Panc1 (cell line): Measurements from ENCODE around the gene ZNG1F. TPM values are rescaled to one million over a fixed set of nuclear protein-coding genes. Genes with fewer than 3 reads are reported as not detected.
"Not testable (repeated sequence)": the region's sequence is repeated elsewhere in the genome, so short reads cannot be mapped to it uniquely, and the experiment has no call there.

ENCODE experiments used
- ATAC-seq: fragments of 200-7000 bp; cut with Tn5 transposase; 2 replicates; pipeline ENCODE4 v1.9.1; 2020; ENCODE audit warnings: mild to moderate bottlenecking, moderate library complexity
- BruUV-seq: library from RNA; stranded (reverse); fragments of 400-500 nt; replicated peaks from 2 replicates; lab custom pipeline; 2021; lab: Mats Ljungman, UMichigan
- CTCF ChIA-PET: fragments of 300-600 bp; sonication (Branson Sonifier 250); formaldehyde crosslinking; loops from one replicate; lab custom pipeline; 2022; ENCODE audit warnings: antibody characterized with exemption; lab: Charles Lee
- POLR2A ChIA-PET: fragments of 300-600 bp; sonication (Branson Sonifier 250); formaldehyde crosslinking; loops from one replicate; lab custom pipeline; 2022; ENCODE audit warnings: antibody characterized with exemption; lab: Charles Lee
- DNase-seq: peaks from one replicate; pipeline ENCODE4 v3.0.0-alpha.2; 2010; ENCODE audit warnings: low read depth, low spot score
- H3K27ac ChIP-seq: 2 replicates; pipeline ENCODE4 v1.5.1; 2011; ENCODE audit warnings: mild to moderate bottlenecking, low read length, inconsistent platforms
- H3K27me3 ChIP-seq: fragments of 200-500 bp; sonication (Bioruptor generic); 2 replicates; pipeline ENCODE4 v1.6.0; 2014; ENCODE audit warnings: low read length, inconsistent platforms; ENCODE audit not compliant: control insufficient read depth, insufficient read depth
- H3K36me3 ChIP-seq: fragments of 200-500 bp; sonication (Bioruptor generic); 2 replicates; pipeline ENCODE4 v1.5.1; 2014; ENCODE audit warnings: inconsistent platforms, mild to moderate bottlenecking, low read length, moderate library complexity; ENCODE audit not compliant: control insufficient read depth, insufficient read depth
- H3K4me1 ChIP-seq: 2 replicates; pipeline ENCODE4 v1.5.1; 2011; ENCODE audit warnings: inconsistent platforms, mild to moderate bottlenecking, low read length, moderate library complexity; ENCODE audit not compliant: control insufficient read depth, insufficient read depth
- H3K4me3 ChIP-seq, 2 experiments: 2 replicates each; pipeline ENCODE4 v1.5.1; 2011 to 2012; ENCODE audit warnings: low read depth in 2 of 2, low read length in 2 of 2, mild to moderate bottlenecking in 2 of 2, inconsistent platforms in 1 of 2, moderate library complexity in 1 of 2
- H3K9me3 ChIP-seq: fragments of 200-500 bp; sonication (Bioruptor generic); 2 replicates; pipeline ENCODE4 v1.5.1; 2014; ENCODE audit warnings: low read depth, mild to moderate bottlenecking, inconsistent platforms, low read length, moderate library complexity; ENCODE audit not compliant: control insufficient read depth, insufficient read depth
- POLR2AphosphoS5 ChIP-seq: IDR thresholded peaks from 2 replicates; pipeline ENCODE4 v1.6.1; 2012; ENCODE audit warnings: mild to moderate bottlenecking, low read depth, low read length, moderate library complexity
- SIN3A ChIP-seq: IDR thresholded peaks from 2 replicates; pipeline ENCODE4 v1.6.1; 2012; ENCODE audit warnings: low read depth, mild to moderate bottlenecking, low read length, moderate library complexity, borderline replicate concordance; ENCODE audit not compliant: insufficient read depth
- TCF7L2 ChIP-seq: IDR thresholded peaks from 2 replicates; pipeline ENCODE4 v1.6.1; 2011; ENCODE audit warnings: mild to moderate bottlenecking, low read depth, low read length, inconsistent platforms
- in situ Hi-C: cut with HindIII; loops from 2 replicates; pipeline ENCODE4 v1.10.0; 2016; ENCODE audit warnings: low sequenced_read_pairs, low pct_unique_long_range_greater_than_20kb
- intact Hi-C: fragments of 100-400 bp; cut with micrococcal nuclease; formaldehyde crosslinking; loops from one replicate; pipeline ENCODE4 v1.10.0; 2022; ENCODE audit not compliant: unreplicated experiment
- total RNA-seq: library from RNA; stranded (reverse); gene quantifications from one replicate; pipeline ENCODE4 v1.2.1, GENCODE V29; 2021; ENCODE audit not compliant: unreplicated experiment
- TF ChIP-seq, protein P1 (sequence below), 2 experiments: IDR thresholded peaks; 2 replicates each; pipeline ENCODE4 v1.6.1; 2011 to 2012; ENCODE audit warnings: low read depth in 2 of 2, control low read depth in 1 of 2, low read length in 1 of 2, mild to moderate bottlenecking in 1 of 2, moderate library complexity in 1 of 2; ENCODE audit not compliant: insufficient read depth in 1 of 2
- TF ChIP-seq, protein P2 (sequence below): fragments of 450-650 bp; IDR thresholded peaks from 2 replicates; pipeline ENCODE4 v1.5.1; 2017; ENCODE audit warnings: mild to moderate bottlenecking

Gene ZNG1F
- total RNA-seq, 1 experiment from 2014 or later: 5.1 TPM

DNA sequence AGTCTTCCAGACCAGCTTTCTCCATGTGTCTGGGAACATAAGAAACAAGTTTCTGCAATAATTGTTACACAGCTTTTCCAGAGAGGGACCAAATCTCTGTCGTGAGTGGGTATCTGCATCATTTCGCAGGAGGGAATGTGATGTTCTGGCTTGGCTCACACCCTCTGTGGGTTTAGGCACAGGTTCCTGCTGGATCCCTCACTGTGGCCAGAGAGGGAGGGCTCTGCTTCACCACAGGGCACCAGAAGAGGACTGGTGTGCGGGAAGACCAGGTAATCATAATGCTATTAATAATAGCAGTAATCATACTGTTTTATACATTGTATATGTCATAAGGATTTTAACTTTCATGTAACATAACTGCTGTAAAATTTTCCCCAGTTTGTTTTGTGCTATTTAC is 41.3 kb upstream of the ZNG1F start:
- CTCF ChIA-PET, in situ Hi-C loops, BruUV-seq, H3K27ac ChIP-seq, H3K4me3 ChIP-seq, H3K4me1 ChIP-seq, DNase-seq, H3K27me3 ChIP-seq, H3K9me3 ChIP-seq, POLR2A ChIA-PET, intact Hi-C loops, H3K36me3 ChIP-seq: not testable (repeated sequence)
- peak; percentile 69 for ATAC-seq

DNA sequence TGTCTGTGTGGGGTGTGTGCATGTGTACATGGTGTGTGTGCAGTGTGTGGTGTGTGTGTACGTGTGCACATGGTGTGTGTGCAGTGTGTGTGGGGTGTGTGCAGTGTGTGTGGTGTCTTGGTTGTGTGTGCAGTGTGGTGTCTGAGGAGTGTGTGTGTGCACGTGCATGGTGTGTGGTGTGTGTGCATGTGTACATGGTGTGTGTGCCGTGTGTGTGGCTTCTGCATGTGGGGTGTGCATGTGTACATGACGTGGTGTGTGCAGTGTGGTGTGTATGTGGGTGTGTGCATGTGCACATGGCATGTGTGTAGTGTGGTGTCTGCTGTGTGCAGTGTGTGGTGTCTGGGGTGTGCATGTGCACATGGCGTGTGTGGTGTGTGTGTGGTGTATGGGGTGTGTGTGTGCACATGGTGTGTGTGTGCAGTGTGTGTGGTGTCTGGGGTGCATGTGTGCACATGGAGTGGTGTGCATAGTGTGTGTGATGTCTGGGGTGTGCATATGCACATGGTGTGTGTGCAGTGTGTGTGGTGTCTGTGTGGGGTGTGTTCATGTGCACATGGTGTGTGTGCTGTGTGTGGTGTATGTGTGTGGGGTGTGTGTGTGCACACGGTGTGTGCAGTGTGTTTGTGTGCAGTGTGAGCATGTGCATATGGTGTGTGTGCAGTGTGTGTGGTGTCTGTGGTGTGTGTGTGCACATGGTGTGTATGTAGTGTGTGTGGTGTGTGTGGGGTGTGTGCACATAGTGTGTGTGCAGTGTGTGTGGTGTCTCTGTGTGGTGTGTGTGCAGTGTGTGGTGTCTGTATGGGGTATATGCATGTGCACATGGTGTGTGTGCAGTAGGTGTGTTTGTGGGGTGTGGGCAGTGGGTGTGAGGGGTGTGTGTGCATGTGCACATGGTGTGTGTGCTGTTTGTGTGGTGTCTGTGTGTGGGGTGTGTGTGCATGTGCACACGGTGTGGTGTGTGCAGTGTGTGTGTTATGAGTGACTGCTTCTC is 40.6 kb upstream of the ZNG1F start:
- DNase-seq (no peak), ATAC-seq (peak; percentile 60)
- TF ChIP-seq, protein P1, sequence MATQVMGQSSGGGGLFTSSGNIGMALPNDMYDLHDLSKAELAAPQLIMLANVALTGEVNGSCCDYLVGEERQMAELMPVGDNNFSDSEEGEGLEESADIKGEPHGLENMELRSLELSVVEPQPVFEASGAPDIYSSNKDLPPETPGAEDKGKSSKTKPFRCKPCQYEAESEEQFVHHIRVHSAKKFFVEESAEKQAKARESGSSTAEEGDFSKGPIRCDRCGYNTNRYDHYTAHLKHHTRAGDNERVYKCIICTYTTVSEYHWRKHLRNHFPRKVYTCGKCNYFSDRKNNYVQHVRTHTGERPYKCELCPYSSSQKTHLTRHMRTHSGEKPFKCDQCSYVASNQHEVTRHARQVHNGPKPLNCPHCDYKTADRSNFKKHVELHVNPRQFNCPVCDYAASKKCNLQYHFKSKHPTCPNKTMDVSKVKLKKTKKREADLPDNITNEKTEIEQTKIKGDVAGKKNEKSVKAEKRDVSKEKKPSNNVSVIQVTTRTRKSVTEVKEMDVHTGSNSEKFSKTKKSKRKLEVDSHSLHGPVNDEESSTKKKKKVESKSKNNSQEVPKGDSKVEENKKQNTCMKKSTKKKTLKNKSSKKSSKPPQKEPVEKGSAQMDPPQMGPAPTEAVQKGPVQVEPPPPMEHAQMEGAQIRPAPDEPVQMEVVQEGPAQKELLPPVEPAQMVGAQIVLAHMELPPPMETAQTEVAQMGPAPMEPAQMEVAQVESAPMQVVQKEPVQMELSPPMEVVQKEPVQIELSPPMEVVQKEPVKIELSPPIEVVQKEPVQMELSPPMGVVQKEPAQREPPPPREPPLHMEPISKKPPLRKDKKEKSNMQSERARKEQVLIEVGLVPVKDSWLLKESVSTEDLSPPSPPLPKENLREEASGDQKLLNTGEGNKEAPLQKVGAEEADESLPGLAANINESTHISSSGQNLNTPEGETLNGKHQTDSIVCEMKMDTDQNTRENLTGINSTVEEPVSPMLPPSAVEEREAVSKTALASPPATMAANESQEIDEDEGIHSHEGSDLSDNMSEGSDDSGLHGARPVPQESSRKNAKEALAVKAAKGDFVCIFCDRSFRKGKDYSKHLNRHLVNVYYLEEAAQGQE (IDR thresholded peaks at IDR 0.05; ENCODE audit: insufficient read depth in 1 of 2, low read depth in 2 of 2, low read length in 1 of 2): no peak
- TF ChIP-seq TCF7L2: no peak
- TF ChIP-seq POLR2AphosphoS5: no peak
- TF ChIP-seq, protein P2, sequence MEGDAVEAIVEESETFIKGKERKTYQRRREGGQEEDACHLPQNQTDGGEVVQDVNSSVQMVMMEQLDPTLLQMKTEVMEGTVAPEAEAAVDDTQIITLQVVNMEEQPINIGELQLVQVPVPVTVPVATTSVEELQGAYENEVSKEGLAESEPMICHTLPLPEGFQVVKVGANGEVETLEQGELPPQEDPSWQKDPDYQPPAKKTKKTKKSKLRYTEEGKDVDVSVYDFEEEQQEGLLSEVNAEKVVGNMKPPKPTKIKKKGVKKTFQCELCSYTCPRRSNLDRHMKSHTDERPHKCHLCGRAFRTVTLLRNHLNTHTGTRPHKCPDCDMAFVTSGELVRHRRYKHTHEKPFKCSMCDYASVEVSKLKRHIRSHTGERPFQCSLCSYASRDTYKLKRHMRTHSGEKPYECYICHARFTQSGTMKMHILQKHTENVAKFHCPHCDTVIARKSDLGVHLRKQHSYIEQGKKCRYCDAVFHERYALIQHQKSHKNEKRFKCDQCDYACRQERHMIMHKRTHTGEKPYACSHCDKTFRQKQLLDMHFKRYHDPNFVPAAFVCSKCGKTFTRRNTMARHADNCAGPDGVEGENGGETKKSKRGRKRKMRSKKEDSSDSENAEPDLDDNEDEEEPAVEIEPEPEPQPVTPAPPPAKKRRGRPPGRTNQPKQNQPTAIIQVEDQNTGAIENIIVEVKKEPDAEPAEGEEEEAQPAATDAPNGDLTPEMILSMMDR: no peak
- TF ChIP-seq SIN3A: no peak
- Histone ChIP-seq H3K36me3 (no peaks in the 10 kb centered on the region), H3K27ac (no peak overlapping the region), H3K4me1 (no peaks in the 10 kb centered on the region), H3K27me3 (no peaks in the 10 kb centered on the region), H3K4me3 (no peak overlapping the region), H3K9me3 (no peaks in the 10 kb centered on the region)
- ChIA-PET CTCF (no interaction called here), POLR2A (no interaction called here)
- BruUV-seq: no TSS peak
- intact Hi-C loops (no loop called here), in situ Hi-C loops (no loop called here)

DNA sequence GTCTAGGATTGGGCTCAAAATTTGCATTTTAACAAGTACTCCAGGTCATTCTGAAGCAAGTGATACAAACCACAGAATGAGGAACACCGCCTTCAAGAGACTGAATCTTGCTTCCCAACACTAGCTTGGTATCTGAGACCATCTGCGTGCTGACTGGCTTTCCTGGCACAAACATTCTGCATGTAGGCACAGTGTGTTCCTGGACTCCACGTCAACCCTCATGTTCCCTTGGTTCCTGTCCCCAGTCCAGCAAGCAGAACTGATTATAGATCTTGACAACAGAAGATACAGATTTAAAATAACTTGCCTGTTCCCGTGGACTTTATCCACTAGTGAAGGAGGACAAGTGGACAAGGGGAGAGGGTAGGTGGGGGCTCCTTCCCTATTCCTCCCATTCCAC is 30.7 kb upstream of the ZNG1F start:
- H3K27ac ChIP-seq, CTCF ChIA-PET, H3K4me3 ChIP-seq, ATAC-seq, H3K9me3 ChIP-seq, intact Hi-C loops, H3K36me3 ChIP-seq, H3K27me3 ChIP-seq, H3K4me1 ChIP-seq, in situ Hi-C loops, BruUV-seq, POLR2A ChIA-PET, DNase-seq: not testable (repeated sequence)

DNA sequence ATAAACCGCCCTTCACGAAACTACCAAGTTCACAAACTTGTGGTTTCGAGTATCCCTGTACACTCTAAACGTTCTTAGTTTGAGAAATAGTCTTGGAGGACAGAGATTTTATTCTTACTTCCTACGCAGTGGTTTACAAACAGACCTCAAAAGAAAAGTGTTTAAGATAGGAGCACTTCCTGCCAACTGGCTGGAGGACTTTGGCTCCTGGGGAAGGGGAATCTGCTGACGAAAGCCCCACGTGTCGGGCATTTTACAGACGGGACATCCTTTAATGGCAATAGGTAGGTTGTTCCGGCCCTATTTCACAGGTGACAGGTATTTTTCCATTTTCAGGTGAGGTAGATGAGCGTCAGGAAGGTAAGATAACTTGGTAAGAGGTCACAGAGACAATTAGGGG is 678 bp downstream of the ZNG1F start:
- H3K27me3 ChIP-seq, H3K4me3 ChIP-seq, H3K27ac ChIP-seq, intact Hi-C loops, POLR2A ChIA-PET, DNase-seq, BruUV-seq, H3K36me3 ChIP-seq, in situ Hi-C loops, ATAC-seq, H3K4me1 ChIP-seq, H3K9me3 ChIP-seq, CTCF ChIA-PET: not testable (repeated sequence)

DNA sequence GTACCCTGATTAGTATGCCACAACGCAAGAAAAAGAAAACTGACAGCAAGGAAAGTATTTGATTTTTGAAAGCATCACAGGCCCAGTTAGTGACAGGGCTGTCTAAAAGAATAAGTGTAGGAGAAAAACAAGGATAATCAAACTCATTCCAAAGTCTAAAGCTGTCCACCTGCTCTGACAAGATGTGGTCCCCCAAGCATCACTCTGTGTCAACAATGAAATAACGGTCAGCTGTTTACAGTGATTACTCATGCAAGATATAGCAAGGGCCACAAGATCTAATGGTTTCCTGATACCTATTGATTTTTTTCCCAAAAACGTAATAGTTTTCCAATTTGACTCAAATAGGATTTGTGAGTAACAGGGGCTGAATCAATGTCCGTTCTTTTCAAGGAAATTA is 14.1 kb downstream of the ZNG1F start:
- not testable (repeated sequence) for ATAC-seq

More for the DNA sequence above, 14.1 kb downstream of the ZNG1F start:
- H3K9me3 ChIP-seq, in situ Hi-C loops, BruUV-seq, CTCF ChIA-PET, DNase-seq, H3K27ac ChIP-seq, H3K27me3 ChIP-seq, H3K36me3 ChIP-seq, POLR2A ChIA-PET, intact Hi-C loops, H3K4me3 ChIP-seq, H3K4me1 ChIP-seq: not testable (repeated sequence)
